GM12878 (cell line): ENCODE results near the gene HUNK. TPM values are rescaled to one million over a fixed set of nuclear protein-coding genes. Genes with fewer than 3 reads are reported as not detected.

Source experiments
- ATAC-seq: fragments of 200-7000 bp; cut with Tn5 transposase; 3 replicates; pipeline ENCODE4 v1.9.1; 2020; ENCODE audit warnings: mild to moderate bottlenecking, moderate library complexity
- BruUV-seq: library from RNA; stranded (reverse); fragments of 400-500 nt; replicated peaks from 2 replicates; lab custom pipeline; 2021; lab: Mats Ljungman, UMichigan
- CTCF ChIA-PET: fragments of 300-600 bp; sonication (Branson Sonifier 250); formaldehyde crosslinking; extraction: SDS; loops from one replicate; lab custom pipeline; 2021; ENCODE audit warnings: inconsistent platforms; lab: Yijun Ruan, JAX
- POLR2A ChIA-PET: fragments of 350-600 bp; formaldehyde crosslinking; extraction: SDS; loops from one replicate; lab custom pipeline; 2021; ENCODE audit warnings: inconsistent platforms; lab: Charles Lee
- RAD21 ChIA-PET: fragments of 300-600 bp; sonication (Branson Sonifier 250); formaldehyde crosslinking; loops from one replicate; lab custom pipeline; 2023; ENCODE audit warnings: antibody characterized with exemption; ENCODE audit not compliant: unreplicated experiment; lab: Charles Lee
- SMC1A ChIA-PET: fragments of 300-600 bp; sonication (Branson Sonifier 250); formaldehyde crosslinking; loops from one replicate; lab custom pipeline; 2023; ENCODE audit not compliant: unreplicated experiment, uncharacterized antibody; lab: Charles Lee
- DNase-seq: peaks from one replicate; pipeline ENCODE4 v3.0.0-alpha.2; 2011; ENCODE audit warnings: low read depth, low spot score
- FAIRE-seq: peaks from 3 replicates; lab custom pipeline; 2011; peaks lifted over from hg19 to GRCh38; lab: Jason Lieb, UNC
- H2AFZ ChIP-seq: 2 replicates; pipeline ENCODE4 v1.6.0; 2011; ENCODE audit warnings: low read depth, low read length, control low read depth; ENCODE audit not compliant: control insufficient read depth
- H3K27ac ChIP-seq: 2 replicates; pipeline ENCODE4 v1.5.1; 2011; ENCODE audit warnings: control low read depth; ENCODE audit not compliant: control insufficient read depth, insufficient read depth
- H3K27me3 ChIP-seq, 2 experiments: replicated peaks in 1 of 2; 2 replicates each; pipeline versions ENCODE4 v1.6.0 to v1.6.1; 2011; ENCODE audit warnings: low read length in 1 of 2; ENCODE audit not compliant: control insufficient read depth in 2 of 2, insufficient read depth in 2 of 2
- H3K36me3 ChIP-seq, 2 experiments: 2 replicates each; pipeline ENCODE4 v1.5.1; 2011; ENCODE audit warnings: low read length in 1 of 2; ENCODE audit not compliant: control insufficient read depth in 2 of 2, insufficient read depth in 2 of 2
- H3K4me1 ChIP-seq: 2 replicates; pipeline ENCODE4 v1.6.1; 2011; ENCODE audit warnings: mild to moderate bottlenecking, low read length, moderate library complexity, mixed read lengths; ENCODE audit not compliant: control insufficient read depth, insufficient read depth
- H3K4me2 ChIP-seq: 2 replicates; pipeline ENCODE4 v1.6.0; 2011; ENCODE audit warnings: control low read depth; ENCODE audit not compliant: control insufficient read depth, insufficient read depth
- H3K4me3 ChIP-seq: fragments of 200-600 bp; sonication (generic); 2 replicates; pipeline ENCODE4 v1.5.1; 2016
- H3K79me2 ChIP-seq: 2 replicates; pipeline ENCODE4 v1.6.0; 2011; ENCODE audit warnings: low read length; ENCODE audit not compliant: control insufficient read depth, insufficient read depth
- H3K9ac ChIP-seq: 2 replicates; pipeline ENCODE4 v1.8.0; 2011; ENCODE audit warnings: low read length, control low read depth, mixed read lengths; ENCODE audit not compliant: control insufficient read depth, insufficient read depth
- H3K9me3 ChIP-seq: replicated peaks from 3 replicates; pipeline ENCODE4 v1.5.1; 2011; ENCODE audit warnings: mild to moderate bottlenecking, low read length; ENCODE audit not compliant: control insufficient read depth, insufficient read depth
- H4K20me1 ChIP-seq: 2 replicates; pipeline ENCODE4 v1.6.0; 2011; ENCODE audit not compliant: control insufficient read depth, insufficient read depth
- BACH1 ChIP-seq: fragments of 450-650 bp; IDR thresholded peaks from 2 replicates; pipeline ENCODE4 v1.6.1; 2017; ENCODE audit warnings: mild to moderate bottlenecking, borderline replicate concordance
- BCL11A ChIP-seq: IDR thresholded peaks from 2 replicates; pipeline ENCODE4 v1.6.1; 2011; ENCODE audit warnings: low read depth, low read length
- CBX3 ChIP-seq: fragments of 200-600 bp; sonication (generic); IDR thresholded peaks from 2 replicates; pipeline ENCODE4 v1.6.1; 2016; ENCODE audit warnings: low read depth, borderline replicate concordance
- CREM ChIP-seq: IDR thresholded peaks from 2 replicates; pipeline ENCODE4 v1.6.1; 2014; ENCODE audit warnings: antibody characterized with exemption, low read depth
- FOXM1 ChIP-seq: IDR thresholded peaks from 2 replicates; pipeline ENCODE4 v1.6.1; 2012; ENCODE audit warnings: low read depth, mild to moderate bottlenecking, inconsistent platforms, low read length, moderate library complexity
- HDAC6 ChIP-seq: fragments of 200-600 bp; sonication (generic); IDR thresholded peaks from one replicate; pipeline ENCODE4 v1.8.0; 2017; ENCODE audit warnings: antibody characterized with exemption; ENCODE audit not compliant: unreplicated experiment
- IKZF2 ChIP-seq, 2 experiments: fragments of 450-650 bp; IDR thresholded peaks; 2 replicates each; pipeline ENCODE4 v1.6.1; 2017; ENCODE audit warnings: mild to moderate bottlenecking in 2 of 2, moderate library complexity in 2 of 2
- PAX5 ChIP-seq: IDR thresholded peaks from 2 replicates; pipeline ENCODE4 v1.6.1; 2011; ENCODE audit warnings: low read depth, low read length, borderline replicate concordance
- PKNOX1 ChIP-seq: fragments of 450-650 bp; IDR thresholded peaks from 2 replicates; pipeline ENCODE4 v1.6.1; 2016; ENCODE audit warnings: mild to moderate bottlenecking
- PRDM15 ChIP-seq: fragments of 450-650 bp; formaldehyde crosslinking; IDR thresholded peaks from 2 replicates; pipeline ENCODE4 v1.4.0; 2020; ENCODE audit warnings: mild to moderate bottlenecking, moderate library complexity
- RCOR1 ChIP-seq: conservative IDR thresholded peaks from 2 replicates; pipeline ENCODE4 v1.6.1; 2012; ENCODE audit warnings: low read depth, low read length, improper control_type of control experiment
- SIX5 ChIP-seq: IDR thresholded peaks from 2 replicates; pipeline ENCODE4 v1.6.1; 2011; ENCODE audit warnings: mild to moderate bottlenecking, low read depth, low read length, moderate library complexity; ENCODE audit not compliant: severe bottlenecking
- SP1 ChIP-seq: IDR thresholded peaks from one replicate; pipeline ENCODE4 v1.6.1; 2011; ENCODE audit warnings: low read depth, low read length
- YBX1 ChIP-seq: fragments of 450-650 bp; IDR thresholded peaks from 2 replicates; pipeline ENCODE4 v1.6.1; 2016; ENCODE audit warnings: antibody characterized with exemption
- ZNF622 ChIP-seq: fragments of 450-650 bp; IDR thresholded peaks from 2 replicates; pipeline ENCODE4 v1.6.1; 2017; ENCODE audit warnings: mild to moderate bottlenecking, inconsistent platforms
- WGBS: methylation state at CpG from one replicate; pipeline ENCODE4 v1.1.6; 2016; ENCODE audit warnings: low lambda C conversion rate; ENCODE audit not compliant: insufficient replicate concordance, insufficient coverage; ENCODE audit errors: missing lambda C conversion rate; 5-methylcytosine and 5-hydroxymethylcytosine counted together
- in situ Hi-C: fragments of 300-500 bp; cut with MboI; formaldehyde crosslinking; loops from 9 replicates; pipeline ENCODE4 v1.14.3; 2018; ENCODE audit warnings: mixed read lengths
- intact Hi-C: fragments of 100-400 bp; cut with micrococcal nuclease; formaldehyde crosslinking; loops from one replicate; pipeline ENCODE4 v1.14.2; 2022; ENCODE audit not compliant: unreplicated experiment
- polyA plus RNA-seq, 11 experiments: library from polyadenylated mRNA; depleted of rRNA in 4 of 11; unstranded in 6 of 11; stranded (reverse) in 5 of 11; fragments of >200 nt; fragmentation: Nextera tagmentation in 4 of 11; fragmentation: Illumina TruSeq in 1 of 11; extraction: Ambion mirVana in 4 of 11; extraction: Trizol in 1 of 11; gene quantifications; 1 replicate in 1 of 11; 2 replicates in 10 of 11; pipeline versions ENCODE4 v1.2.1 to v1.2.3, GENCODE V29; 2011 to 2016; ENCODE audit warnings: inconsistent platforms in 2 of 11, missing spikeins in 2 of 11, low read depth in 1 of 11
- total RNA-seq, 4 experiments: library from RNA; depleted of rRNA in 3 of 4; stranded (reverse); fragments of >200 nt in 3 of 4; fragmentation: Illumina TruSeq in 1 of 4; extraction: Trizol in 1 of 4; gene quantifications; 2 replicates each; pipeline versions ENCODE4 v1.2.1 to v1.2.3, GENCODE V29; 2013 to 2021

The HUNK gene
- total and polyA plus RNA-seq, 10 of the 15 experiments (the other 5 are each of a cell fraction or from before 2014, with no cell fraction given) = under 0.01 to 0.14 (median 0.03) TPM; not detected in 7

- DNase-seq = no peak
- ChIA-PET CTCF (no interaction called here), SMC1A (no interaction called here), RAD21 (no interaction called here), POLR2A (no interaction called here)
- no peak overlapping the region for H3K27ac ChIP-seq
- no peak overlapping the region for H3K4me3 ChIP-seq
- no peaks in the 10 kb centered on the region for H3K9me3 ChIP-seq
- H3K36me3 ChIP-seq = no peaks in the 10 kb centered on the region
- H3K4me1 ChIP-seq = no peaks in the 10 kb centered on the region
- ATAC-seq = no peak
- in situ Hi-C loops = no loop called here
- no peak overlapping the region for H3K4me2 ChIP-seq
- intact Hi-C loops = no loop called here
- no TSS peak for BruUV-seq
- no peak overlapping the region for H2AFZ ChIP-seq
- H3K79me2 ChIP-seq = no peaks in the 10 kb centered on the region
- no peak overlapping the region for H3K9ac ChIP-seq
- FAIRE-seq = no peak
- 41% methylated on average over 13 of the region's 13 CpGs for WGBS
- H4K20me1 ChIP-seq = no peaks in the 10 kb centered on the region
- TF ChIP-seq IKZF2 (IDR thresholded peaks at IDR 0.05) (no peak), PKNOX1 (no peak)
- H3K27me3 ChIP-seq = no peaks in the 10 kb centered on the region; a peak in 2 of 4 replicates
Observed at GRCh38 chr21:31927689-31928353, 55.0 kb downstream of the HUNK start.

GRCh38 chr21:31928656-31929055, 55.8 kb downstream of the HUNK start:
- Histone ChIP-seq H3K4me1 (no peaks in the 10 kb centered on the region), H3K9me3 (no peaks in the 10 kb centered on the region), H3K4me2 (no peak overlapping the region), H3K79me2 (no peaks in the 10 kb centered on the region), H3K27ac (no peak overlapping the region), H3K9ac (no peak overlapping the region), H3K27me3 (no peaks in the 10 kb centered on the region; a peak in 2 of 4 replicates), H3K4me3 (no peak overlapping the region), H2AFZ (no peak overlapping the region), H4K20me1 (no peaks in the 10 kb centered on the region), H3K36me3 (no peaks in the 10 kb centered on the region)
- in situ Hi-C loops (no loop called here), intact Hi-C loops (no loop called here)
- ChIA-PET POLR2A (no interaction called here), RAD21 (no interaction called here), CTCF (no interaction called here), SMC1A (no interaction called here)
- FAIRE-seq = no peak
- BruUV-seq = no TSS peak
- WGBS = 30% methylated on average over 4 of the region's 4 CpGs
- DNase-seq = no peak
- ATAC-seq = no peak
- TF ChIP-seq PRDM15 (no peak), YBX1 (no peak), CREM (no peak), BACH1 (no peak), PAX5 (no peak), RCOR1 (no peak), SIX5 (no peak), BCL11A (no peak), SP1 (no peak), HDAC6 (no peak), ZNF622 (no peak), CBX3 (no peak), FOXM1 (no peak)
